22Rv1 (cell line): ENCODE measurements around the gene IKZF5.

ENCODE experiments used
- ZFX ChIP-seq: fragments of 450-650 bp; IDR thresholded peaks from 2 replicates; pipeline ENCODE4 v1.6.1; 2017; ENCODE audit warnings: antibody characterized with exemption, borderline replicate concordance
- TF ChIP-seq, protein P1 (sequence below): fragments of 450-650 bp; IDR thresholded peaks from 2 replicates; pipeline ENCODE4 v1.5.1; 2017; ENCODE audit warnings: mild to moderate bottlenecking

DNA sequence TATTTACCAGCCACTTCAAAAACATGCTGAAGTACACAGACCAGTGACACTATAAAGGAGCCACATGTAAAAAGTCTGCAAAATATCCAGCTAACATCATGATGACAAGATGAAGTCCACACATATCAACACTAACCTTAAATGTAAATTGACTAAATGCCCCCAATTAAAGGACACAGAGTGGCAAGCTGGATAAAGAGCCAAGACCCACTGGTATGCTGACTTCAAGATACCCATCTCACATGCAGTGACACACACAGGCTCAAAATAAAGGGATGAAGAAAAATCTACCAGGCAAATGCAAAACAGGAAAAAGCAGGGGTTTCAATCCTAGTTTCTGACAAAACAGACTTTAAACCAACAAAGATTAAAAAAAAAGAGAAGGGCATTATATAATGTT is 41.7 kb downstream of the IKZF5 start:
- TF ChIP-seq, protein P1, sequence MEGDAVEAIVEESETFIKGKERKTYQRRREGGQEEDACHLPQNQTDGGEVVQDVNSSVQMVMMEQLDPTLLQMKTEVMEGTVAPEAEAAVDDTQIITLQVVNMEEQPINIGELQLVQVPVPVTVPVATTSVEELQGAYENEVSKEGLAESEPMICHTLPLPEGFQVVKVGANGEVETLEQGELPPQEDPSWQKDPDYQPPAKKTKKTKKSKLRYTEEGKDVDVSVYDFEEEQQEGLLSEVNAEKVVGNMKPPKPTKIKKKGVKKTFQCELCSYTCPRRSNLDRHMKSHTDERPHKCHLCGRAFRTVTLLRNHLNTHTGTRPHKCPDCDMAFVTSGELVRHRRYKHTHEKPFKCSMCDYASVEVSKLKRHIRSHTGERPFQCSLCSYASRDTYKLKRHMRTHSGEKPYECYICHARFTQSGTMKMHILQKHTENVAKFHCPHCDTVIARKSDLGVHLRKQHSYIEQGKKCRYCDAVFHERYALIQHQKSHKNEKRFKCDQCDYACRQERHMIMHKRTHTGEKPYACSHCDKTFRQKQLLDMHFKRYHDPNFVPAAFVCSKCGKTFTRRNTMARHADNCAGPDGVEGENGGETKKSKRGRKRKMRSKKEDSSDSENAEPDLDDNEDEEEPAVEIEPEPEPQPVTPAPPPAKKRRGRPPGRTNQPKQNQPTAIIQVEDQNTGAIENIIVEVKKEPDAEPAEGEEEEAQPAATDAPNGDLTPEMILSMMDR, result no peak
- no peak for TF ChIP-seq ZFX
